ENCODE data around the gene KRTAP27-1. TPM values are rescaled to one million over a fixed set of nuclear protein-coding genes. Genes with fewer than 3 reads are reported as not detected.

KRTAP27-1 gene
- not detected for total RNA-seq
- polyA plus RNA-seq: not detected
- long read RNA-seq, donor 1: 0 reads
- long read RNA-seq, donor 2: 0 reads
- long read RNA-seq, donor 3: 0 reads
- long read RNA-seq, donor 4: 0 reads
- long read RNA-seq, donor 5: 0 reads
- long read RNA-seq, donor 6: 0 reads
- long read RNA-seq, donor 7: 0 reads
- long read RNA-seq, donor 8: 0 reads
- long read RNA-seq, donor 9: 0 reads
- long read RNA-seq, donor 10: 0 reads

GRCh38 chr21:30337276-30337744 is at the start of gene KRTAP27-1:
TSS of gene KRTAP27-1 (minus strand) at chr21:30337694. CDS start at chr21:30337668, 26 bp downstream.
- no peaks in the 10 kb centered on the region for H3K27me3 ChIP-seq
- no peaks in the 10 kb centered on the region for H3K36me3 ChIP-seq
- no peaks in the 10 kb centered on the region for H3K4me1 ChIP-seq
- no peak within 1 kb of the TSS for H3K27ac ChIP-seq
- DNase-seq: no peak
- no peaks in the 10 kb centered on the region for H3K9me3 ChIP-seq
- no peak within 1 kb of the TSS for H3K4me3 ChIP-seq
- intact Hi-C loops (cut with DNase I; ENCODE audit: low total_unique reads): loop anchor here (10.0 kb wide), 1 partner anchor 737 kb away; no protein-coding TSS in a partner anchor
- TF ChIP-seq POLR2AphosphoS5 (IDR thresholded peaks at IDR 0.05): no peak
- no peak for TF ChIP-seq EP300 (IDR thresholded peaks at IDR 0.05)
- TF ChIP-seq CTCF (IDR thresholded peaks at IDR 0.05): no peak
- no peak for TF ChIP-seq POLR2A (IDR thresholded peaks at IDR 0.05)
- WGBS, 5 donors: 80 to 94% (median 93%) methylated on average over 6 of the region's 6 CpGs

GRCh38 chr21:30382201-30382600 is 44.7 kb upstream of the KRTAP27-1 start:
- intact Hi-C loops (cut with DNase I; ENCODE audit: low total_unique reads): no loop called here
- Histone ChIP-seq H3K27ac (no peak overlapping the region), H3K4me1 (no peaks in the 10 kb centered on the region), H3K9me3 (peaks cover 0 to 4% (median 0%) of the 10 kb centered on the region in 4 donors), H3K27me3 (no peaks in the 10 kb centered on the region), H3K36me3 (no peaks in the 10 kb centered on the region), H3K4me3 (no peak overlapping the region)
- TF ChIP-seq EP300 (IDR thresholded peaks at IDR 0.05): no peak
- no peak for TF ChIP-seq POLR2AphosphoS5 (IDR thresholded peaks at IDR 0.05)
- no peak for TF ChIP-seq CTCF (IDR thresholded peaks at IDR 0.05)
- TF ChIP-seq POLR2A (IDR thresholded peaks at IDR 0.05): no peak
- WGBS, 5 donors: 29 to 44% (median 35%) methylated on average over 1 of the region's 1 CpG
- DNase-seq: no peak

- DNase-seq: no peak
- Histone ChIP-seq H3K27me3 (no peaks in the 10 kb centered on the region), H3K4me3 (no peak within 1 kb of the TSS), H3K36me3 (no peaks in the 10 kb centered on the region), H3K9me3 (no peaks in the 10 kb centered on the region), H3K4me1 (no peaks in the 10 kb centered on the region), H3K27ac (no peak within 1 kb of the TSS)
- intact Hi-C loops (cut with DNase I; ENCODE audit: low total_unique reads): no loop called here
- 74 to 85% (median 80%) methylated on average over 5 of the region's 5 CpGs for WGBS, 5 donors
- no peak for TF ChIP-seq POLR2A (IDR thresholded peaks at IDR 0.05)
- TF ChIP-seq EP300 (IDR thresholded peaks at IDR 0.05): no peak
- no peak for TF ChIP-seq POLR2AphosphoS5 (IDR thresholded peaks at IDR 0.05)
- TF ChIP-seq CTCF (IDR thresholded peaks at IDR 0.05): no peak
Measured at GRCh38 chr21:30372139-30372770, 34.8 kb upstream of the KRTAP27-1 start, which contains the start of gene KRTAP13-2. TSS of gene KRTAP13-2 (minus strand) at chr21:30372271. CDS start at chr21:30372213, 58 bp downstream.

- WGBS, 5 donors: 43 to 53% (median 51%) methylated on average over 3 of the region's 3 CpGs
- no peaks in the 10 kb centered on the region for H3K36me3 ChIP-seq
- TF ChIP-seq POLR2AphosphoS5 (IDR thresholded peaks at IDR 0.05) (no peak), EP300 (IDR thresholded peaks at IDR 0.05) (no peak), POLR2A (IDR thresholded peaks at IDR 0.05) (no peak), CTCF (IDR thresholded peaks at IDR 0.05) (no peak)
- no peak overlapping the region for H3K27ac ChIP-seq
- H3K27me3 ChIP-seq: no peaks in the 10 kb centered on the region
- H3K4me1 ChIP-seq: no peaks in the 10 kb centered on the region
- no peak overlapping the region for H3K4me3 ChIP-seq
- no peak for DNase-seq
- H3K9me3 ChIP-seq: no peaks in the 10 kb centered on the region
- intact Hi-C loops (cut with DNase I; ENCODE audit: low total_unique reads): no loop called here
Measured at GRCh38 chr21:30355906-30356305, 18.4 kb upstream of the KRTAP27-1 start.

Measured in stomach (tissue), 19 donors.